A549 (cell line): ENCODE measurements around the gene SSBP3.

Experiments used
- EP300 ChIP-seq, 2 experiments: fragments of >200 bp; sonication (Bioruptor Twin); formaldehyde crosslinking; IDR thresholded peaks; 2 replicates in 1 of 2; 3 replicates in 1 of 2; pipeline ENCODE4 v1.6.1; 2016 to 2017
- MAFK ChIP-seq: fragments of 450-650 bp; IDR thresholded peaks from 2 replicates; pipeline ENCODE4 v1.6.1; 2014; ENCODE audit not compliant: partially characterized antibody
- RAD21 ChIP-seq, 2 experiments: fragments of >200 bp in 1 of 2; sonication (Bioruptor Twin) in 1 of 2; formaldehyde crosslinking in 1 of 2; IDR thresholded peaks in 1 of 2; conservative IDR thresholded peaks in 1 of 2; 2 replicates in 1 of 2; 3 replicates in 1 of 2; pipeline ENCODE4 v1.6.1; 2012 to 2018; ENCODE audit warnings: inconsistent platforms in 1 of 2
- ZFP36 ChIP-seq: fragments of 450-650 bp; IDR thresholded peaks from 2 replicates; pipeline ENCODE4 v1.6.1; 2014; ENCODE audit warnings: borderline replicate concordance; ENCODE audit not compliant: partially characterized antibody
- TF ChIP-seq, protein P1 (sequence below): IDR thresholded peaks from 2 replicates; pipeline ENCODE4 v1.6.1; 2012; ENCODE audit warnings: low read depth, borderline replicate concordance
- TF ChIP-seq, protein P2 (sequence below): fragments of 450-650 bp; IDR thresholded peaks from 2 replicates; pipeline ENCODE4 v1.6.1; 2014; ENCODE audit warnings: antibody characterized with exemption
- TF ChIP-seq, protein P3 (sequence below): fragments of 250-450 bp; sonication (Bioruptor Pico); IDR thresholded peaks from 2 replicates; pipeline ENCODE4 v1.5.0; 2021; ENCODE audit warnings: mild to moderate bottlenecking, moderate library complexity, borderline replicate concordance
- TF ChIP-seq, protein P4 (sequence below): fragments of >200 bp; sonication (Bioruptor Twin); formaldehyde crosslinking; IDR thresholded peaks from 3 replicates; pipeline ENCODE4 v1.5.1; 2016

DNA sequence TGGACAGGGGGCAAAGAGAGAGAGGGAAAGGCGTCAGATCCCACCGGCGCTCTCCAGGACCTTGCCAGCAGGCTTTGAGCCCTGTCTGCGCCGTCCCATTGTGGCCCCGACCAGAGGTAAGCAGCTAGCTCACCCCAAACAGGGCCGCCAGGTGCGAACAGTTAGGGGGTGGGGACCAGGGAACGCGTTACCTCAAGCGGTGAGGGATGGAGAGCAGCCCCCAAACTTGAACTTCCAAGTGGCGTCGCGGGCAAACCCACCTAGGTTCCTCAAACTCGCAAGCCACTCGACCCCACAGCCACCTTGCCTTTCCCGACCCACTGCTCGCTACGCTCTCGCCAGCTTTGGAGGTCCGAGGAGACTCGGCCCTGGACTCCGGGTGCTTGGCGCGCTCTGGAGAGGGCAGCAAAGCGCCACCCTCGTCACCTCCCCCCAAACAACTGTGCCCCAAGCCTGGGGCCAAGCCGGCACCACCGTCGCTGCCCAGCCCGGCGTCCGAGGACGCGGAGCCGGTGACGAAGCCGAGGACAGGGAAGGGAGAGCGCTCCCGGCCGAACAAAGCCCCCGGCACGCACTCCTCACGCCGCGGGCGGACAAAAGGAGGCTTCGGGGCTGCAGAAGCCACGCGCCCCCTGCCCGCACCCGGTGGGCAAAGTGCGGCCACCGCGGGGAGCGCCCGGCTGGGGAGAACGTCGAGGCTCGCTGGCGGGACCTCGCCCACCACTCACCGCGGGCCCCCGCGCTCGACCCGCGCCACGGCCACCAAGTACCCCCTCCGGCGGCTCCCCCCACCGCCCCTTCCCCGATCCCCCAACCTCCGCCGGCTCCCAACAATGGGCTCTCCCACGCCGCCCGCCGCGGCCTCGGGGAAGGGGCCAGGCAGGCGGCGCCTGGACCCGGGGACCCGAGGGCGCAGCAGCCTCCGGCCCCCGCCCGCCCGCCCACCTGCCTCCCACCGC lies 976 bp downstream of the SSBP3 start:
- TF ChIP-seq MAFK (no peak), RAD21 (conservative IDR thresholded peaks at IDR 0.05 in 1 of 2, IDR thresholded peaks at IDR 0.05 in 1 of 2) (no peak), EP300 (IDR thresholded peaks at IDR 0.05) (no peak), ZFP36 (no peak)
- TF ChIP-seq, protein P1, sequence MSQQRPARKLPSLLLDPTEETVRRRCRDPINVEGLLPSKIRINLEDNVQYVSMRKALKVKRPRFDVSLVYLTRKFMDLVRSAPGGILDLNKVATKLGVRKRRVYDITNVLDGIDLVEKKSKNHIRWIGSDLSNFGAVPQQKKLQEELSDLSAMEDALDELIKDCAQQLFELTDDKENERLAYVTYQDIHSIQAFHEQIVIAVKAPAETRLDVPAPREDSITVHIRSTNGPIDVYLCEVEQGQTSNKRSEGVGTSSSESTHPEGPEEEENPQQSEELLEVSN, result no peak
- TF ChIP-seq, protein P2, sequence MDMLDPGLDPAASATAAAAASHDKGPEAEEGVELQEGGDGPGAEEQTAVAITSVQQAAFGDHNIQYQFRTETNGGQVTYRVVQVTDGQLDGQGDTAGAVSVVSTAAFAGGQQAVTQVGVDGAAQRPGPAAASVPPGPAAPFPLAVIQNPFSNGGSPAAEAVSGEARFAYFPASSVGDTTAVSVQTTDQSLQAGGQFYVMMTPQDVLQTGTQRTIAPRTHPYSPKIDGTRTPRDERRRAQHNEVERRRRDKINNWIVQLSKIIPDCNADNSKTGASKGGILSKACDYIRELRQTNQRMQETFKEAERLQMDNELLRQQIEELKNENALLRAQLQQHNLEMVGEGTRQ, result no peak
- TF ChIP-seq, protein P3, sequence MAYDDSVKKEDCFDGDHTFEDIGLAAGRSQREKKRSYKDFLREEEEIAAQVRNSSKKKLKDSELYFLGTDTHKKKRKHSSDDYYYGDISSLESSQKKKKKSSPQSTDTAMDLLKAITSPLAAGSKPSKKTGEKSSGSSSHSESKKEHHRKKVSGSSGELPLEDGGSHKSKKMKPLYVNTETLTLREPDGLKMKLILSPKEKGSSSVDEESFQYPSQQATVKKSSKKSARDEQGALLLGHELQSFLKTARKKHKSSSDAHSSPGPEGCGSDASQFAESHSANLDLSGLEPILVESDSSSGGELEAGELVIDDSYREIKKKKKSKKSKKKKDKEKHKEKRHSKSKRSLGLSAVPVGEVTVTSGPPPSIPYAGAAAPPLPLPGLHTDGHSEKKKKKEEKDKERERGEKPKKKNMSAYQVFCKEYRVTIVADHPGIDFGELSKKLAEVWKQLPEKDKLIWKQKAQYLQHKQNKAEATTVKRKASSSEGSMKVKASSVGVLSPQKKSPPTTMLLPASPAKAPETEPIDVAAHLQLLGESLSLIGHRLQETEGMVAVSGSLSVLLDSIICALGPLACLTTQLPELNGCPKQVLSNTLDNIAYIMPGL (CRISPR knock-in tag), result no peak
- TF ChIP-seq, protein P4, sequence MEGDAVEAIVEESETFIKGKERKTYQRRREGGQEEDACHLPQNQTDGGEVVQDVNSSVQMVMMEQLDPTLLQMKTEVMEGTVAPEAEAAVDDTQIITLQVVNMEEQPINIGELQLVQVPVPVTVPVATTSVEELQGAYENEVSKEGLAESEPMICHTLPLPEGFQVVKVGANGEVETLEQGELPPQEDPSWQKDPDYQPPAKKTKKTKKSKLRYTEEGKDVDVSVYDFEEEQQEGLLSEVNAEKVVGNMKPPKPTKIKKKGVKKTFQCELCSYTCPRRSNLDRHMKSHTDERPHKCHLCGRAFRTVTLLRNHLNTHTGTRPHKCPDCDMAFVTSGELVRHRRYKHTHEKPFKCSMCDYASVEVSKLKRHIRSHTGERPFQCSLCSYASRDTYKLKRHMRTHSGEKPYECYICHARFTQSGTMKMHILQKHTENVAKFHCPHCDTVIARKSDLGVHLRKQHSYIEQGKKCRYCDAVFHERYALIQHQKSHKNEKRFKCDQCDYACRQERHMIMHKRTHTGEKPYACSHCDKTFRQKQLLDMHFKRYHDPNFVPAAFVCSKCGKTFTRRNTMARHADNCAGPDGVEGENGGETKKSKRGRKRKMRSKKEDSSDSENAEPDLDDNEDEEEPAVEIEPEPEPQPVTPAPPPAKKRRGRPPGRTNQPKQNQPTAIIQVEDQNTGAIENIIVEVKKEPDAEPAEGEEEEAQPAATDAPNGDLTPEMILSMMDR, result 0 out of 3 replicates have a peak, but pooled peaks have one; percentile 4
